CD14-positive monocyte (primary cell): ENCODE data around the gene CFL1. TPM values are rescaled to one million over a fixed set of nuclear protein-coding genes. Genes with fewer than 3 reads are reported as not detected.

Experiments
- DNase-seq, 3 donors: peaks; one replicate each; pipeline ENCODE4 v3.0.0-alpha.2; 2011 to 2022
- H2AFZ ChIP-seq: 2 replicates; pipeline ENCODE4 v1.6.0; 2012; ENCODE audit warnings: mild to moderate bottlenecking, low read depth, low read length, inconsistent platforms; ENCODE audit not compliant: insufficient read depth, poor library complexity, severe bottlenecking
- H3K27ac ChIP-seq, 2 donors: 1 replicate in 1 of 2; 2 replicates in 1 of 2; pipeline ENCODE4 v1.5.1; 2012 to 2013; ENCODE audit warnings: low read length in 2 of 2, control low read depth in 1 of 2, inconsistent platforms in 1 of 2, low read depth in 1 of 2, mild to moderate bottlenecking in 1 of 2
- H3K27me3 ChIP-seq, 2 donors: one replicate each; pipeline versions ENCODE4 v1.6.0 to v1.6.1; 2011 to 2013; ENCODE audit warnings: low read length in 2 of 2; ENCODE audit not compliant: control insufficient read depth in 2 of 2, insufficient read depth in 2 of 2
- H3K36me3 ChIP-seq, 2 donors: replicated peaks in 1 of 2; 1 replicate in 1 of 2; 2 replicates in 1 of 2; pipeline versions ENCODE4 v1.5.1 to v1.6.1; 2012 to 2013; ENCODE audit warnings: low read length in 2 of 2, control low read depth in 1 of 2, inconsistent platforms in 1 of 2, mild to moderate bottlenecking in 1 of 2; ENCODE audit not compliant: insufficient read depth in 2 of 2, control insufficient read depth in 1 of 2
- H3K4me1 ChIP-seq, 2 donors: 1 replicate in 1 of 2; 2 replicates in 1 of 2; pipeline versions ENCODE4 v1.5.1 to v1.6.1; 2012 to 2013; ENCODE audit warnings: low read length in 2 of 2, control low read depth in 1 of 2, inconsistent platforms in 1 of 2, mild to moderate bottlenecking in 1 of 2, moderate library complexity in 1 of 2; ENCODE audit not compliant: insufficient read depth in 2 of 2, control insufficient read depth in 1 of 2
- H3K4me2 ChIP-seq: replicated peaks from 2 replicates; pipeline ENCODE3; 2012; ENCODE audit warnings: low read length, moderate library complexity, mild to moderate bottlenecking; ENCODE audit not compliant: poor library complexity, severe bottlenecking; ENCODE audit errors: extremely low read depth
- H3K4me3 ChIP-seq, 3 experiments: fragments of 200-600 bp in 1 of 3; sonication (generic) in 1 of 3; replicated peaks in 1 of 3; 1 replicate in 2 of 3; 2 replicates in 1 of 3; pipeline ENCODE4 v1.5.1; 2011 to 2013; ENCODE audit warnings: low read length in 3 of 3, mild to moderate bottlenecking in 3 of 3, control low read depth in 2 of 3, low read depth in 2 of 3, inconsistent platforms in 1 of 3, moderate library complexity in 1 of 3
- H3K79me2 ChIP-seq: 2 replicates; pipeline ENCODE4 v1.6.0; 2012; ENCODE audit warnings: mild to moderate bottlenecking, control low read depth, inconsistent platforms, low read length, moderate library complexity; ENCODE audit not compliant: insufficient read depth
- H3K9ac ChIP-seq: 2 replicates; pipeline ENCODE4 v1.6.0; 2017; ENCODE audit warnings: low read length, mild to moderate bottlenecking; ENCODE audit not compliant: insufficient read depth, poor library complexity, severe bottlenecking
- H3K9me3 ChIP-seq, 2 donors: replicated peaks in 1 of 2; 1 replicate in 1 of 2; 2 replicates in 1 of 2; pipeline versions ENCODE4 v1.5.1 to v1.6.1; 2012 to 2013; ENCODE audit warnings: low read length in 2 of 2, control low read depth in 1 of 2; ENCODE audit not compliant: control insufficient read depth in 1 of 2, insufficient read depth in 1 of 2
- H4K20me1 ChIP-seq: 2 replicates; pipeline ENCODE4 v1.6.0; 2012; ENCODE audit warnings: mild to moderate bottlenecking, low read length, control low read depth, moderate library complexity; ENCODE audit not compliant: insufficient read depth
- H3K27ac Mint-ChIP-seq, 7 donors: one replicate each; pipeline ENCODE4 v1.8.0; 2020; ENCODE audit warnings: mild to moderate bottlenecking in 7 of 7, mixed read lengths in 7 of 7, moderate library complexity in 6 of 7, inconsistent platforms in 2 of 7
- H3K27me3 Mint-ChIP-seq, 3 donors: one replicate each; pipeline ENCODE4 v1.8.0; 2021 to 2022; ENCODE audit warnings: low read depth in 3 of 3, mild to moderate bottlenecking in 3 of 3, mixed read lengths in 3 of 3, moderate library complexity in 3 of 3, inconsistent platforms in 1 of 3
- H3K36me3 Mint-ChIP-seq, 2 donors: one replicate each; pipeline ENCODE4 v1.8.0; 2020; ENCODE audit warnings: mixed read lengths in 2 of 2, inconsistent platforms in 1 of 2, mild to moderate bottlenecking in 1 of 2
- H3K4me1 Mint-ChIP-seq: one replicate; pipeline ENCODE4 v1.8.0; 2020; ENCODE audit warnings: mild to moderate bottlenecking, mixed read lengths
- H3K4me3 Mint-ChIP-seq, 2 donors: one replicate each; pipeline ENCODE4 v1.8.0; 2020; ENCODE audit warnings: mild to moderate bottlenecking in 2 of 2, mixed read lengths in 2 of 2, moderate library complexity in 1 of 2
- H3K9me3 Mint-ChIP-seq, 7 donors: one replicate each; pipeline ENCODE4 v1.8.0; 2020 to 2022; ENCODE audit warnings: mixed read lengths in 7 of 7, mild to moderate bottlenecking in 6 of 7, moderate library complexity in 6 of 7, inconsistent platforms in 2 of 7
- WGBS: methylation state at CpG from one replicate; pipeline ENCODE4 v1.1.5; 2013; ENCODE audit warnings: missing lambda C conversion rate; ENCODE audit not compliant: insufficient coverage; 5-methylcytosine and 5-hydroxymethylcytosine counted together
- intact Hi-C, 2 donors: fragments of 100-400 bp; cut with micrococcal nuclease; formaldehyde crosslinking; loops; one replicate each; pipeline versions ENCODE4 v1.15.0 to v1.15.1; 2023
- polyA plus RNA-seq, 3 donors: library from polyadenylated mRNA; depleted of rRNA in 1 of 3; unstranded in 2 of 3; stranded (reverse) in 1 of 3; fragments of 300-500 nt in 2 of 3; fragments of >200 nt in 1 of 3; fragmentation: Illumina TruSeq in 2 of 3; gene quantifications; 1 replicate in 2 of 3; 2 replicates in 1 of 3; pipeline ENCODE4 v1.2.3, GENCODE V29; 2012 to 2021
- TF ChIP-seq, protein P1 (sequence below): fragments of 200-600 bp; IDR thresholded peaks from one replicate; pipeline ENCODE4 v1.8.0; 2022; ENCODE audit warnings: antibody characterized with exemption, mild to moderate bottlenecking

CFL1 gene
- polyA plus RNA-seq, 3 donors = 1,281 to 2,233 (median 1,889) TPM

- Histone ChIP-seq H3K4me3 (peak overlapping the region in 1 of 3 experiments; percentile 92), H2AFZ (peak overlapping the region; percentile 63), H3K9me3 (no peaks in the 10 kb centered on the region), H3K9ac (peak overlapping the region; percentile 86), H3K4me1 (peaks cover 22 to 28% of the 10 kb centered on the region in 2 donors), H3K27ac (peak overlapping the region; percentile 1 to 59), H3K36me3 (peaks cover 0 to 5% of the 10 kb centered on the region in 2 donors), H3K79me2 (peaks cover 4% of the 10 kb centered on the region), H4K20me1 (peaks cover 5% of the 10 kb centered on the region), H3K27me3 (no peaks in the 10 kb centered on the region), H3K4me2 (peak overlapping the region; percentile 96)
- peaks cover 16% of the 10 kb centered on the region for H3K4me1 Mint-ChIP-seq
- no peaks in the 10 kb centered on the region for H3K9me3 Mint-ChIP-seq
- peaks cover 6 to 9% of the 10 kb centered on the region in 2 donors for H3K36me3 Mint-ChIP-seq
- intact Hi-C loops = loop anchor here in 1 of 2 donors (1.0 to 2.0 kb wide), 2 partner anchors 11 to 18 kb away; partner anchors contain the start of genes C11orf68, CCDC85B and DRAP1
- WGBS = 90% methylated on average over 2 of the region's 11 CpGs
- H3K4me3 Mint-ChIP-seq = peak overlapping the region; percentile 59 to 72
- H3K27me3 Mint-ChIP-seq = peaks cover 0 to 5% (median 4%) of the 10 kb centered on the region in 3 donors
- H3K27ac Mint-ChIP-seq = peak overlapping the region; percentile 81 to 92 (median 88)
- no peak for DNase-seq
- TF ChIP-seq, protein P1, sequence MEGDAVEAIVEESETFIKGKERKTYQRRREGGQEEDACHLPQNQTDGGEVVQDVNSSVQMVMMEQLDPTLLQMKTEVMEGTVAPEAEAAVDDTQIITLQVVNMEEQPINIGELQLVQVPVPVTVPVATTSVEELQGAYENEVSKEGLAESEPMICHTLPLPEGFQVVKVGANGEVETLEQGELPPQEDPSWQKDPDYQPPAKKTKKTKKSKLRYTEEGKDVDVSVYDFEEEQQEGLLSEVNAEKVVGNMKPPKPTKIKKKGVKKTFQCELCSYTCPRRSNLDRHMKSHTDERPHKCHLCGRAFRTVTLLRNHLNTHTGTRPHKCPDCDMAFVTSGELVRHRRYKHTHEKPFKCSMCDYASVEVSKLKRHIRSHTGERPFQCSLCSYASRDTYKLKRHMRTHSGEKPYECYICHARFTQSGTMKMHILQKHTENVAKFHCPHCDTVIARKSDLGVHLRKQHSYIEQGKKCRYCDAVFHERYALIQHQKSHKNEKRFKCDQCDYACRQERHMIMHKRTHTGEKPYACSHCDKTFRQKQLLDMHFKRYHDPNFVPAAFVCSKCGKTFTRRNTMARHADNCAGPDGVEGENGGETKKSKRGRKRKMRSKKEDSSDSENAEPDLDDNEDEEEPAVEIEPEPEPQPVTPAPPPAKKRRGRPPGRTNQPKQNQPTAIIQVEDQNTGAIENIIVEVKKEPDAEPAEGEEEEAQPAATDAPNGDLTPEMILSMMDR = no peak
These were observed 42.9 kb upstream of the CFL1 start for GRCh38 chr11:65900899-65901180.

GRCh38 chr11:65900125-65900898, 42.3 kb upstream of the CFL1 start, which contains the start of gene FOSL1:
FOSL1 (minus strand) TSS chr11:65900388; CDS start chr11:65900339, 49 bp downstream.
- Histone ChIP-seq H3K9ac (peak within 1 kb of the TSS; percentile 86), H3K27ac (peak within 1 kb of the TSS; percentile 36 to 84), H3K4me1 (peaks cover 22 to 28% of the 10 kb centered on the region in 2 donors), H3K9me3 (no peaks in the 10 kb centered on the region), H3K27me3 (no peaks in the 10 kb centered on the region), H3K4me2 (peak within 1 kb of the TSS; percentile 96), H2AFZ (peak within 1 kb of the TSS; percentile 63), H4K20me1 (peaks cover 5% of the 10 kb centered on the region), H3K4me3 (peak within 1 kb of the TSS; percentile 60 to 92 (median 85)), H3K36me3 (peaks cover 0 to 5% of the 10 kb centered on the region in 2 donors), H3K79me2 (peaks cover 9% of the 10 kb centered on the region)
- H3K36me3 Mint-ChIP-seq = peaks cover 9 to 12% of the 10 kb centered on the region in 2 donors
- peaks cover 0 to 5% (median 4%) of the 10 kb centered on the region in 3 donors for H3K27me3 Mint-ChIP-seq
- H3K27ac Mint-ChIP-seq = peak within 1 kb of the TSS; percentile 81 to 92 (median 90)
- peaks cover 16% of the 10 kb centered on the region for H3K4me1 Mint-ChIP-seq
- intact Hi-C loops = loop anchor here in 1 of 2 donors (1.0 to 2.0 kb wide), 2 partner anchors 10 to 18 kb away; partner anchors contain the start of genes C11orf68, CCDC85B and DRAP1
- H3K4me3 Mint-ChIP-seq = peak within 1 kb of the TSS; percentile 85 to 86
- no peaks in the 10 kb centered on the region for H3K9me3 Mint-ChIP-seq
- TF ChIP-seq, protein P1 = no peak
- DNase-seq = peak; percentile 89 to 97 (median 96)
- under 1% methylated on average over 73 of the region's 80 CpGs for WGBS
